CD4-positive, alpha-beta memory T cell (primary cell): ENCODE results near the gene LIG1. TPM values are rescaled to one million over a fixed set of nuclear protein-coding genes. Genes with fewer than 3 reads are reported as not detected.

Experiments
- CTCF ChIA-PET: fragments of 350-600 bp; sonication (Branson Sonifier 250); formaldehyde crosslinking; loops from one replicate; lab custom pipeline; 2021; ENCODE audit warnings: inconsistent platforms; ENCODE audit not compliant: partially characterized antibody; lab: Charles Lee
- POLR2A ChIA-PET: fragments of 350-600 bp; sonication (Branson Sonifier 250); formaldehyde crosslinking; loops from one replicate; lab custom pipeline; 2021; ENCODE audit not compliant: partially characterized antibody; lab: Charles Lee
- DNase-seq, 5 donors: peaks; one replicate each; pipeline versions ENCODE4 v3.0.0 to v3.0.0-alpha.2; 2020 to 2022; ENCODE audit warnings: mixed read lengths in 1 of 5
- H3K27ac ChIP-seq: one replicate; pipeline ENCODE4 v1.7.0; 2013; ENCODE audit warnings: low read depth, low read length
- H3K27me3 ChIP-seq: 2 replicates; pipeline ENCODE4 v1.7.0; 2013; ENCODE audit warnings: mild to moderate bottlenecking, low read length, moderate library complexity; ENCODE audit not compliant: insufficient read depth
- H3K36me3 ChIP-seq: 2 replicates; pipeline ENCODE4 v1.7.0; 2013; ENCODE audit warnings: mild to moderate bottlenecking, low read length, moderate library complexity; ENCODE audit not compliant: insufficient read depth
- H3K4me1 ChIP-seq: 2 replicates; pipeline ENCODE4 v1.7.0; 2013; ENCODE audit warnings: mild to moderate bottlenecking, low read length, moderate library complexity; ENCODE audit not compliant: insufficient read depth
- H3K4me3 ChIP-seq, 2 donors: one replicate each; pipeline ENCODE4 v1.7.0; 2013; ENCODE audit warnings: low read length in 2 of 2, mild to moderate bottlenecking in 1 of 2
- H3K9me3 ChIP-seq, 2 donors: one replicate each; pipeline ENCODE4 v1.7.0; 2013; ENCODE audit warnings: low read length in 2 of 2, control low read depth in 1 of 2; ENCODE audit not compliant: control insufficient read depth in 1 of 2
- H3K27ac Mint-ChIP-seq, 7 donors: one replicate each; pipeline ENCODE4 v1.8.0; 2020 to 2021; ENCODE audit warnings: mixed read lengths in 7 of 7, mild to moderate bottlenecking in 6 of 7, inconsistent platforms in 3 of 7, moderate library complexity in 3 of 7
- H3K27me3 Mint-ChIP-seq, 2 donors: one replicate each; pipeline ENCODE4 v1.8.0; 2020 to 2021; ENCODE audit warnings: mixed read lengths in 2 of 2
- H3K36me3 Mint-ChIP-seq, 2 donors: one replicate each; pipeline ENCODE4 v1.8.0; 2020 to 2021; ENCODE audit warnings: mixed read lengths in 2 of 2, inconsistent platforms in 1 of 2, mild to moderate bottlenecking in 1 of 2
- H3K4me1 Mint-ChIP-seq, 4 donors: one replicate each; pipeline ENCODE4 v1.8.0; 2020 to 2021; ENCODE audit warnings: mixed read lengths in 4 of 4, mild to moderate bottlenecking in 1 of 4
- H3K4me3 Mint-ChIP-seq, 8 donors: one replicate each; pipeline ENCODE4 v1.8.0; 2020 to 2021; ENCODE audit warnings: mixed read lengths in 8 of 8, mild to moderate bottlenecking in 7 of 8, moderate library complexity in 6 of 8, inconsistent platforms in 3 of 8
- H3K9me3 Mint-ChIP-seq, 8 donors: one replicate each; pipeline ENCODE4 v1.8.0; 2020 to 2021; ENCODE audit warnings: mixed read lengths in 8 of 8, mild to moderate bottlenecking in 5 of 8, inconsistent platforms in 3 of 8, moderate library complexity in 1 of 8
- intact Hi-C: fragments of 100-400 bp; cut with micrococcal nuclease; formaldehyde crosslinking; loops from one replicate; pipeline ENCODE4 v1.15.1; 2023
- polyA plus RNA-seq, 2 donors: library from polyadenylated mRNA; unstranded; fragments of 300-500 nt; fragmentation: Illumina TruSeq; gene quantifications; one replicate each; pipeline ENCODE4 v1.2.3, GENCODE V29; 2021
- total RNA-seq, 2 experiments: library from RNA; stranded (reverse); gene quantifications; one replicate each; pipeline ENCODE4 v1.2.3, GENCODE V29; 2021

LIG1 gene
- total and polyA plus RNA-seq, 4 experiments from 2014 or later, result 13.4 to 124 (median 74.2) TPM

DNA sequence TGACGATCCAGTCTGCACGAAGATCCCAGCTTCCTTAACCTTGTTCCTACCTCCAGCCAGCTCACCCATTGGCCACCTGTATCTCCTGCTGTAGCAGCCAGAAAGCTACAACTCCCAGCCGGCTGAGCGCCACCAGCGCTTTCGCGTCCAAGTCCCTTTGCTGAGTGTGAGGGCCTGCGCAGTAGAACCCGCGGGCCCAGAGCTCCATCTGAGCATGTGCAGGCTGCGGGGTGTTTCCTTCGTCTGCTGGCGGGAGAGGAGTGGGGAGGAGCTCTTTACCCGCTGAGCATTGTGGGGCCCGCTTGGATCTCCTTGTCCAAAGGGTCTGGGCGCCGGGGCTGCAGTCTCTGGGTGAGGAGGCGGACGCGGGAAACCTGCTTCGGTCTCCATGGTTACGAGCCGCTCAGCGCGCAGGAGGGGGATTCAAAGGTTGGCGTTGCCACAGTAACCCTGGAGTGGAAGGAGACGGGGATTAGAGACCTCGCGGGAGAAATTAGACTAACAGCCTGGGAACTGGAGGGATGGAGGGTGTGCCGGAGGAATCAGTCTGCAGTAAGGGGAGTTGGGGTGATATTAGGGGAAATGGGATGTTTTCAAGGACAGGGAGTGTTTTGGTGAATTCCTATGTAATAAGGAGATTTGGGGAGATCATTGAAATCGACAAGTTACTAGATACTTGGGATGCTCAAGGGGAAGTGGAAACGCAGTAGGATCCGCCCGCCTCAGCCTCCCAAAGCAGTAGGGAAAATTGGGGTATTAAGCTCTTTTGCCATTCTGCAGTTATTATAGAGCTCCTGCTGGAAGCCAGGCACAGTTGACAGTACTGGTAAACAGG lies 33.9 kb upstream of the LIG1 start:
- Mint-ChIP-seq H3K4me3 (no peak overlapping the region), H3K4me1 (peaks cover 9 to 19% (median 12%) of the 10 kb centered on the region in 4 donors), H3K36me3 (peaks cover 0 to 5% of the 10 kb centered on the region in 2 donors), H3K27ac (no peak overlapping the region), H3K9me3 (no peaks in the 10 kb centered on the region), H3K27me3 (no peaks in the 10 kb centered on the region)
- no peaks in the 10 kb centered on the region for H3K9me3 ChIP-seq
- peak overlapping the region; percentile 70 to 91 for H3K4me3 ChIP-seq
- ChIA-PET CTCF (interaction anchor here (0.8 to 2.8 kb wide), 19 partner anchors 8 to 159 kb away, joined by 3 to 28 read pairs (median 4); partner anchors contain the start of genes CARD8 and PLA2G4C), POLR2A (interaction anchor here (0.7 to 3.5 kb wide), 22 partner anchors 8 to 415 kb away, joined by 3 to 39 read pairs (median 4); partner anchors contain the start of genes CARD8, LIG1, SPHK2 and SYNGR4)
- intact Hi-C loops, result loop anchor here (1.0 kb wide), 2 partner anchors 34 to 56 kb away; partner anchors contain the start of genes LIG1 and ZSWIM9
- peak overlapping the region; percentile 70 for H3K27ac ChIP-seq
- peaks cover 14% of the 10 kb centered on the region for H3K4me1 ChIP-seq
- H3K27me3 ChIP-seq, result no peaks in the 10 kb centered on the region
- H3K36me3 ChIP-seq, result no peaks in the 10 kb centered on the region
- peak; percentile 87 to 93 (median 87) for DNase-seq

DNA sequence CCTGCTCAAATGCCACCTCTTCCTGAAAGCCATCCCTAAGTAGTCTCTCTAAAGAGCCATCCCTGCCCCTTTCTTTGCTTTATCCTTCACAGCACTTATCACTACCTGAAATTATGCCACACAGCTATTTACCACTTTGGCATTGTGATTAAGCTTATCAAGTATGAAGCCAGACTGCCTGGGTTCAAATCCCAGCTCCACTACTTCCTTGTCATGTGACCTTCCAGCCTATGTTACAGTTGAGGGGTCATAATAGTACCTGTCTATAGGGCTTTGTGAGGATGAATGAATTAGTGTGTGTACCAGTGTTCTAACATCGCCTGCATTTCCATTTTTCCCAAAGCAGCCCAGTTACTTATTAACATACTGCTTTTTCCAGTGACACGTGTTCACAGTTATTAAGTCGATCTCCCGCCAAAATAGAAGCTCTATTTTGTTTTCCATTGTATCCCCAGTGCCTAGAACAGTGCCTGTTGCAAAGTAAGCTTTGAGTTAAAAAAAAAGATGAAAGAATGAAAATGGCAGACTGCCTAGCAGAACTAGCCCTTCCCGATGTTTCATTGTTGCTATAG lies 33.2 kb upstream of the LIG1 start:
- Histone ChIP-seq H3K36me3 (no peaks in the 10 kb centered on the region), H3K27me3 (no peaks in the 10 kb centered on the region), H3K4me3 (peak overlapping the region; percentile 70 to 91), H3K4me1 (peaks cover 14% of the 10 kb centered on the region), H3K9me3 (no peaks in the 10 kb centered on the region), H3K27ac (peak overlapping the region; percentile 70)
- H3K27ac Mint-ChIP-seq, result peak overlapping the region in 1 of 7 donors; percentile 75
- ChIA-PET CTCF (interaction anchor here (0.8 to 2.8 kb wide), 19 partner anchors 9 to 130 kb away, joined by 3 to 28 read pairs (median 4); partner anchors contain the start of genes CARD8 and PLA2G4C), POLR2A (interaction anchor here (0.7 to 3.5 kb wide), 22 partner anchors 9 to 416 kb away, joined by 3 to 39 read pairs (median 4); partner anchors contain the start of genes CARD8, LIG1, SPHK2 and SYNGR4)
- intact Hi-C loops, result loop anchor here (1.0 kb wide), 1 partner anchor 57 kb away; no protein-coding TSS in a partner anchor
- peaks cover 9 to 17% (median 11%) of the 10 kb centered on the region in 4 donors for H3K4me1 Mint-ChIP-seq
- DNase-seq, result no peak
- H3K36me3 Mint-ChIP-seq, result peaks cover 0 to 3% of the 10 kb centered on the region in 2 donors
- H3K4me3 Mint-ChIP-seq, result no peak overlapping the region
- no peaks in the 10 kb centered on the region for H3K9me3 Mint-ChIP-seq
- no peaks in the 10 kb centered on the region for H3K27me3 Mint-ChIP-seq

- Histone ChIP-seq H3K9me3 (no peaks in the 10 kb centered on the region), H3K4me1 (no peaks in the 10 kb centered on the region), H3K27me3 (no peaks in the 10 kb centered on the region), H3K4me3 (no peak overlapping the region), H3K27ac (no peak overlapping the region), H3K36me3 (no peaks in the 10 kb centered on the region)
- intact Hi-C loops, result no loop called here
- Mint-ChIP-seq H3K27ac (peak overlapping the region in 2 of 7 donors; percentile 64 to 66), H3K9me3 (no peaks in the 10 kb centered on the region), H3K4me1 (peaks cover 0 to 13% (median 8%) of the 10 kb centered on the region in 4 donors), H3K4me3 (no peak overlapping the region), H3K27me3 (no peaks in the 10 kb centered on the region), H3K36me3 (peaks cover 0 to 1% of the 10 kb centered on the region in 2 donors)
- ChIA-PET CTCF (no interaction called here), POLR2A (interaction anchor here (1.5 kb wide), 1 partner anchor 63 kb away, joined by 5 read pairs; no protein-coding TSS in a partner anchor)
- no peak for DNase-seq
These were observed 27.0 kb upstream of the LIG1 start for GRCh38 chr19:48196933-48197665.

DNA sequence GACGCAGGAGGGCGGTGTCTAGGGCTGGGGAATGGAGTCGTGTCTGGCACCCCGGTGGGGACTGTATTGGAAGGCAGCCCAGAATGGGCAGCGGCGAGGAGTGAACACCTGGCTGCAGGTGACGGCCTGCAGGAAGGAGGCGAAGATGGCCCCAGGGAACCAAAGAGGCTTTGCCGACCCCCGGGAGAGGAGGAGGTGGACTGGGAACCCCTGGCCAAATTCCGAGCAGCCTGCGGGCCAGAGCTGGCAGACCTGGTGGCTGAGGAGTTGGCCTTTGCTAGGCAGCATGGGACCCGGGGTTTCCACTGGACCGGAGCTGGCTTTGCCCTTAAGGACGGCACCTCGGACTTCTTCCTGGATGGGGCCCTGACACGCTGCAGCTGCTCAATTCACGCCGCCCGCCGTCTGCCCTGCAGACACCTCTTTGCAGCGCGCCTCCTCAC lies 26.2 kb upstream of the LIG1 start:
- Histone ChIP-seq H3K27ac (no peak overlapping the region), H3K4me3 (no peak overlapping the region), H3K4me1 (no peaks in the 10 kb centered on the region), H3K27me3 (no peaks in the 10 kb centered on the region), H3K9me3 (no peaks in the 10 kb centered on the region), H3K36me3 (no peaks in the 10 kb centered on the region)
- Mint-ChIP-seq H3K9me3 (no peaks in the 10 kb centered on the region), H3K4me3 (no peak overlapping the region), H3K27me3 (no peaks in the 10 kb centered on the region), H3K27ac (peak overlapping the region in 1 of 7 donors; percentile 48), H3K36me3 (peaks cover 0 to 1% of the 10 kb centered on the region in 2 donors), H3K4me1 (peaks cover 0 to 13% (median 6%) of the 10 kb centered on the region in 4 donors)
- intact Hi-C loops, result no loop called here
- POLR2A ChIA-PET, result no interaction called here
- no peak for DNase-seq
- CTCF ChIA-PET, result no interaction called here

DNA sequence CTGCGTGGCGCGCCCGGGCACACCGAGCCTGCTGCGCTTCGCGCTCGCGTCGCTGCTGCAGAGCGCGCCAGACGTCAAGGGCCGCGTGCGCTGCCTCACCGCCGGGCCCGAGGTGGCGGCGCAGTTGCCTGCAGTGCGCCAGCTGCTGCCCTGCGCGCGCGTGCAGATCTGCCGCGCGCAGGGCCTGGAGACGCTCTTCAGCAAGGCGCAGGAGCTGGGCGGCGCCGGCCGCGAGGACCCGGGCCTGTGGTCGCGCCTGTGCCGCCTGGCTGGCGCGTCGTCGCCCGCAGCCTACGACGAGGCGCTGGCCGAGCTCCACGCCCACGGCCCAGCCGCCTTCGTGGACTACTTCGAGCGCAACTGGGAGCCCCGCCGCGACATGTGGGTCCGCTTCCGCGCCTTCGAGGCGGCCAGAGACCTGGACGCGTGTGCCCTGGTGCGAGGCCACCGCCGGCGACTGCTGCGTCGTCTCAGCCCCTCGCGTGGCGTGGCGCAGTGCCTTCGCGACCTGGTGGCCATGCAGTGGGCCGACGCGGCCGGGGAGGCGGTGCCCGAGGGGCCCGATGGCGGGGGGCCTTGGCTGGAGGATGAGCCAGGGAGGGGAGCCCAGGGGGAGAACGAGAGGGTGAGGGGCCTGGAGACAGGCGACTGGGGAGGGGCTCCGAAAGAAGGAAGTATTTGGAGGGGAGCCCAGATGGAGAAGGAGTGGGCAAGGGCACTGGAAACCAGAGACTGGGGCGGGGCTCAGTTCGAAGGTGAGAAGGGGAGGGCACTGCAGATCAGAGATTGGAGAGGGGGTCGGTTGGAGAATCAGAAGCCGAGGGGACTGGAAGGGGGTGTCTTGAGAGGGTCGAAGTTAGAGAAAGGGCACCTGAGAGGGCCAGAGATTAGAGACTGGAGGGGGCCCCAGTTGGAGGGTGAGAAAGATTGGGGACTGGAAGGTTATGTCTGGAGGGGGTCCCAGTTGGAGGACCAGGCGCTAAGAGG lies 25.0 kb upstream of the LIG1 start:
- Mint-ChIP-seq H3K27me3 (no peaks in the 10 kb centered on the region), H3K9me3 (no peaks in the 10 kb centered on the region), H3K27ac (no peak overlapping the region), H3K4me1 (peaks cover 4 to 21% (median 5%) of the 10 kb centered on the region in 4 donors), H3K36me3 (peaks cover 4 to 7% of the 10 kb centered on the region in 2 donors), H3K4me3 (no peak overlapping the region)
- no peaks in the 10 kb centered on the region for H3K9me3 ChIP-seq
- no peaks in the 10 kb centered on the region for H3K36me3 ChIP-seq
- no peak overlapping the region for H3K4me3 ChIP-seq
- intact Hi-C loops, result no loop called here
- no peak overlapping the region for H3K27ac ChIP-seq
- CTCF ChIA-PET, result interaction anchor here (0.5 to 2.1 kb wide), 6 partner anchors 8 to 252 kb away, joined by 3 to 12 read pairs (median 4); no protein-coding TSS in a partner anchor
- no peaks in the 10 kb centered on the region for H3K27me3 ChIP-seq
- DNase-seq, result no peak
- POLR2A ChIA-PET, result interaction anchor here (1.7 kb wide), 1 partner anchor 9 kb away, joined by 7 read pairs; no protein-coding TSS in a partner anchor
- no peaks in the 10 kb centered on the region for H3K4me1 ChIP-seq
